NCI-H524 treated with DMSO at 0.1 percent for 48 hours (cell line): Measurements from ENCODE around the gene UBR1.
"Not testable (repeated sequence)": the region's sequence is repeated elsewhere in the genome, so short reads cannot be mapped to it uniquely, and the experiment has no call there.

Experiments
- DNase-seq: peaks from one replicate; lab custom pipeline; 2025; lab: John Stamatoyannopoulos, UW

Gene UBR1

DNA sequence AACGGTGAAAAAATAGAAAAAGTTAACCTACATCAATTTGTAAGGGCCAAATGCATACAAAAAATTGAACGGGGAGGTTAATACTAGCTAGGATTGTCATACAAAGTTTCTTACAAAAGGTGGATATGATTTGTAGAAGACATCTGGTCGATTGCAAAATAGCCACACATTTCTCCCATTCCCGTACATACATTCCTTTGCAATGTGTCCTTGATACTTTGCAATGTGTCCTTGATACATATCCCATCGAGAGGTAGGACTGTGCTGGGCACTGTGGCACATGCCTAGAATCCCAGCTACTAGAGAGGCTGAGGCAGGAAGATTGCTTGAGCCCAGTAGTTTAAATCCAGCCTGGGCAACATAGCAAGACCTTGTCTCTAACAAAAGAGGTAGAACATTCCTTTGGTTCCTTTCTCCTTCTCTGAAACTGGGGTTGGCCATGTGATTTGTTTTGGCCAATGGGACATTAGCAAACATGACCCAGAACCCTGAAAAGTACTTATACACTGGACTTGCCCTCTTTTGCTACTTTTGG is 194.7 kb downstream of the UBR1 start:
- DNase-seq = no peak

GRCh38 chr15:42908538-42908937 is 197.3 kb downstream of the UBR1 start:
- DNase-seq = no peak

GRCh38 chr15:42903388-42904324 is 202.2 kb downstream of the UBR1 start:
- DNase-seq = no peak

GRCh38 chr15:42893911-42894310 is 211.9 kb downstream of the UBR1 start:
- not testable (repeated sequence) for DNase-seq
